Measurements from ENCODE around the gene HPX. TPM values are rescaled to one million over a fixed set of nuclear protein-coding genes. Genes with fewer than 3 reads are reported as not detected.
"Not testable (repeated sequence)": the region's sequence is repeated elsewhere in the genome, so short reads cannot be mapped to it uniquely, and the experiment has no call there.

Gene HPX
- total RNA-seq, 1 experiment from 2014 or later, result not detected

DNA sequence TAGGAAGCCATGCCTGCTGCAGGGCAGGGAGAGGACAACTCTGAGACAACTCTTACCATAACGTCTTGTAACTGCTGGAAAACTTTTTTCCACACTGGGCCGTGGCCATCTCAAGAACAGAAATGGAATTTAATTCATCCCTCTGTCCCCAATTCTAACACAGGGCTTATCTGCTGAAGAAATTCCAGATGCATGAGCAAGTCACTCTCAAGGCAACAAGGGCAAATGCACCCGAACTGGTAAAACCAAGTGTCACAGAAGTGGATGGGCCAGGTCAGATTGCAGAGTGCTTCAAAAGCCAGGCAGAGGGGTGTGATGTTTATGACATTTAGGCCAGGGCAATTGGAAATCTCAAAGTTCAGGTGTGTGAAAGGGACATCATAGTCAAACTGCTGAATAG lies 43.2 kb downstream of the HPX start:
- no peak overlapping the region for H2AFZ ChIP-seq (ENCODE audit: low read length)
- no peak overlapping the region for H3K9ac ChIP-seq (ENCODE audit: low read length)
- no peaks in the 10 kb centered on the region for H3K9me3 ChIP-seq (ENCODE audit: low read length)
- no peaks in the 10 kb centered on the region for H3K9me2 ChIP-seq (replicated peaks; ENCODE audit: insufficient read depth, low read length)
- no peak for DNase-seq
- H3K79me2 ChIP-seq (ENCODE audit: low read length), result no peaks in the 10 kb centered on the region
- no peak overlapping the region for H3K4me3 ChIP-seq (ENCODE audit: low read length)
- no peaks in the 10 kb centered on the region for H4K20me1 ChIP-seq (ENCODE audit: insufficient read depth, low read depth, low read length)
- H3K27me3 ChIP-seq (ENCODE audit: low read length), result no peaks in the 10 kb centered on the region
- no peaks in the 10 kb centered on the region for H3K36me3 ChIP-seq (ENCODE audit: insufficient read depth, low read length)
- H3K4me2 ChIP-seq (ENCODE audit: low read depth, low read length, poor library complexity, severe bottlenecking), result no peak overlapping the region
- peaks cover 4% of the 10 kb centered on the region; the same call in 1 of the 2 replicates for H3K4me1 ChIP-seq (ENCODE audit: low read length)
- H3K27ac ChIP-seq (ENCODE audit: low read length), result no peak overlapping the region

DNA sequence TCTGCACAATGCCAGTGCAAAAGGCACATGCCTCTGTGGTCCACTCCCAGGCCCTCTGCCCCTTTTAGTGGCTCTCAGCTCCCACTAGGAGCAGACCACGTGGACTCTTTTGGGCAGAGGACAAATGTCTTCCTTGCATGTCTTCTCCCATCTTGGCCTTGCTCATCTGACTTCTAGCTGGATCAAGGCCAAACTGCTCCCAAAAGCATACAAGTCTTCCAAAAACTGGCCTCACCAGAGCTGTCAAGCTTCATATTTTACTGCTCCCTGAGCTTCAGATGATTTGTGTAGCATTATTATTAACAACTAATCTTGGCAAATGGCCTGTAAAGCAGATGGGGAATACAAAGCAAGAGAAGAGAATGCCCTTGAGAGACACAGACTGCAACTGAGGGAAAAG lies 43.6 kb downstream of the HPX start:
- no peaks in the 10 kb centered on the region for H3K9me2 ChIP-seq (replicated peaks; ENCODE audit: insufficient read depth, low read length)
- no peaks in the 10 kb centered on the region for H3K36me3 ChIP-seq (ENCODE audit: insufficient read depth, low read length)
- H3K79me2 ChIP-seq (ENCODE audit: low read length), result no peaks in the 10 kb centered on the region

DNA sequence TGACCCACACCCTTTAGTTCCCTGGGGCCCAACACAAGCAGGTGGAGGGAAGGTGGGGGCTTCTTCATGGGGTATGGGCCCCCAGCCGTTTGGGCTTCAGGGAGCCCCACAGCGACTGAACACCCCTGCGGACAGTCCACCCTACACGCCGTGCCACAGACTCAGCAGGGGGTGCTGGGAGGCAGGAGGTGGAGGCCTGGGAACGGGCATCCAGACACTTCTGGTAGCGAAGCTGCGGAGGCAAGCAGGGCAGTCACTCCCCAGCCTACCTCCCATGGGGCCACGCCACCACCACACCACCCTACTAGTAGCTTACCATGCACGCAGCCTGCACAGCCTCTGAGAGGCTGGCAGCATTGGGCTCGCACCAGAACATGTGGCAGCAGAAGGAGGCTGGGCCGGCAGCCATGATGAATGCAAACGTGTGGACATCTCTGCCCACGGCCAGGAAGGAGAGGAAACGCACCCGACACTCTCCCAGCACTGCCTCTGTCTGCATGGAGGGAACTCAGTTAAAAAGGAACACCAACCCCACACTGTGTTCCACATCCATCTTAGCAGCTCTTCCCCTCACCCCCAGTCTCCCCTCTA lies 45.2 kb downstream of the HPX start:
- H3K9me3 ChIP-seq (ENCODE audit: low read length), result no peaks in the 10 kb centered on the region
- H3K36me3 ChIP-seq (ENCODE audit: insufficient read depth, low read length), result no peaks in the 10 kb centered on the region
- H3K9me2 ChIP-seq (replicated peaks; ENCODE audit: insufficient read depth, low read length), result no peaks in the 10 kb centered on the region
- H3K79me2 ChIP-seq (ENCODE audit: low read length), result no peaks in the 10 kb centered on the region
- no peak overlapping the region for H3K4me3 ChIP-seq (ENCODE audit: low read length)
- no peak for DNase-seq
- no peak overlapping the region for H3K27ac ChIP-seq (ENCODE audit: low read length)
- H3K9ac ChIP-seq (ENCODE audit: low read length), result no peak overlapping the region
- no peak overlapping the region for H3K4me2 ChIP-seq (ENCODE audit: low read depth, low read length, poor library complexity, severe bottlenecking)
- H4K20me1 ChIP-seq (ENCODE audit: insufficient read depth, low read depth, low read length), result no peaks in the 10 kb centered on the region
- H3K4me1 ChIP-seq (ENCODE audit: low read length), result peaks cover 7% of the 10 kb centered on the region
- no peak overlapping the region for H2AFZ ChIP-seq (ENCODE audit: low read length)
- H3K27me3 ChIP-seq (ENCODE audit: low read length), result no peaks in the 10 kb centered on the region

More for the DNA sequence above, 43.6 kb downstream of the HPX start:
- Histone ChIP-seq H3K9me3 (ENCODE audit: low read length) (no peaks in the 10 kb centered on the region), H3K27me3 (ENCODE audit: low read length) (no peaks in the 10 kb centered on the region), H2AFZ (ENCODE audit: low read length) (no peak overlapping the region), H3K4me1 (ENCODE audit: low read length) (no peaks in the 10 kb centered on the region), H3K9ac (ENCODE audit: low read length) (no peak overlapping the region), H3K4me3 (ENCODE audit: low read length) (no peak overlapping the region), H3K27ac (ENCODE audit: low read length) (no peak overlapping the region), H4K20me1 (ENCODE audit: insufficient read depth, low read depth, low read length) (no peaks in the 10 kb centered on the region), H3K4me2 (ENCODE audit: low read depth, low read length, poor library complexity, severe bottlenecking) (no peak overlapping the region)
- no peak for DNase-seq

DNA sequence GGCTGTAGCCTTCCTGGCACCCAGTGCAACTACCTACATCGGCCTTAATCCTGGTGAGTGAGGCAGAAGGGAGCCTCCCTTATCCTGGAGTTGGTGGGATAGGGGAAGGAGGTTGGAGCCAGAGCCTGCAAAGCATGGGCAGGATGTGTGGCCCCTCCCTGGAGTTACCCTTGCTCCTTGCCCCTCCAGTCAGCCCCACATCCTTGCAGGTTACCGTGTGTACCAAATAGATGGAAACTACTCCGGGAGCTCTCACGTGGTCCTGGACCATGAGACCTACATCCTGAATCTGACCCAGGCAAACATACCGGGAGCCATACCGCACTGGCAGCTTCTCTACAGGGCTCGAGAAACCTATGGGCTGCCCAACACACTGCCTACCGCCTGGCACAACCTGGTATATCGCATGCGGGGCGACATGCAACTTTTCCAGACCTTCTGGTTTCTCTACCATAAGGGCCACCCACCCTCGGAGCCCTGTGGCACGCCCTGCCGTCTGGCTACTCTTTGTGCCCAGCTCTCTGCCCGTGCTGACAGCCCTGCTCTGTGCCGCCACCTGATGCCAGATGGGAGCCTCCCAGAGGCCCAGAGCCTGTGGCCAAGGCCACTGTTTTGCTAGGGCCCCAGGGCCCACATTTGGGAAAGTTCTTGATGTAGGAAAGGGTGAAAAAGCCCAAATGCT lies 46.7 kb downstream of the HPX start:
- peaks cover 15% of the 10 kb centered on the region for H3K4me1 ChIP-seq (ENCODE audit: low read length)

DNA sequence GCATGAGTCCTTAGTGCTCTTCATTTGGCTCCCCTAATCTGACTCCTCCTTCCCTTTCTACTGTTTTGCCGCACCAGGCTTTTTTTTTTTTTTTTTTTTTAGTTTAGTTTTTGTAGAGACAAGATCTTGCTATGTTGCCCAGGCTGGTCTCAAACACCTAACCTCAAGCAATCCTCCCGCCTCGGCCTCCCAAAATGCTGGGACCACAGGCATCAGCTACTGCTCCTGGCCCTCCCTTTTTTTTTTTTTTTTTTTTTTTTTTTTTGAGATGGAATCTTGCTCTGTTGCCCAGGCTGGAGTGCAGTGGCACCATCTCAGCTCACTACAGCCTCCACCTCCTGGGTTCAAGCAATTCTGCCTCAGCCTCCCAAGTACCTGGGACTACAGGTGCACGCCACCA lies 48.5 kb downstream of the HPX start:
- H3K4me3 ChIP-seq (ENCODE audit: low read length); H3K79me2 ChIP-seq (ENCODE audit: low read length); H3K9me3 ChIP-seq (ENCODE audit: low read length); H3K27me3 ChIP-seq (ENCODE audit: low read length); H3K9ac ChIP-seq (ENCODE audit: low read length); H3K9me2 ChIP-seq (replicated peaks; ENCODE audit: insufficient read depth, low read length); DNase-seq; H3K36me3 ChIP-seq (ENCODE audit: insufficient read depth, low read length); H3K4me2 ChIP-seq (ENCODE audit: low read depth, low read length, poor library complexity, severe bottlenecking); H4K20me1 ChIP-seq (ENCODE audit: insufficient read depth, low read depth, low read length); H2AFZ ChIP-seq (ENCODE audit: low read length); H3K27ac ChIP-seq (ENCODE audit: low read length): not testable (repeated sequence)
- peaks cover 17% of the 10 kb centered on the region for H3K4me1 ChIP-seq (ENCODE audit: low read length)

More for the DNA sequence above, 46.7 kb downstream of the HPX start:
- Histone ChIP-seq H3K27ac (ENCODE audit: low read length) (no peak overlapping the region), H3K4me3 (ENCODE audit: low read length) (no peak overlapping the region), H3K9ac (ENCODE audit: low read length) (no peak overlapping the region), H3K79me2 (ENCODE audit: low read length) (no peaks in the 10 kb centered on the region), H3K4me2 (ENCODE audit: low read depth, low read length, poor library complexity, severe bottlenecking) (no peak overlapping the region), H3K9me2 (replicated peaks; ENCODE audit: insufficient read depth, low read length) (no peaks in the 10 kb centered on the region), H3K27me3 (ENCODE audit: low read length) (no peaks in the 10 kb centered on the region), H2AFZ (ENCODE audit: low read length) (no peak overlapping the region), H3K36me3 (ENCODE audit: insufficient read depth, low read length) (no peaks in the 10 kb centered on the region), H3K9me3 (ENCODE audit: low read length) (no peaks in the 10 kb centered on the region), H4K20me1 (ENCODE audit: insufficient read depth, low read depth, low read length) (no peaks in the 10 kb centered on the region)
- DNase-seq, result no peak

DNA sequence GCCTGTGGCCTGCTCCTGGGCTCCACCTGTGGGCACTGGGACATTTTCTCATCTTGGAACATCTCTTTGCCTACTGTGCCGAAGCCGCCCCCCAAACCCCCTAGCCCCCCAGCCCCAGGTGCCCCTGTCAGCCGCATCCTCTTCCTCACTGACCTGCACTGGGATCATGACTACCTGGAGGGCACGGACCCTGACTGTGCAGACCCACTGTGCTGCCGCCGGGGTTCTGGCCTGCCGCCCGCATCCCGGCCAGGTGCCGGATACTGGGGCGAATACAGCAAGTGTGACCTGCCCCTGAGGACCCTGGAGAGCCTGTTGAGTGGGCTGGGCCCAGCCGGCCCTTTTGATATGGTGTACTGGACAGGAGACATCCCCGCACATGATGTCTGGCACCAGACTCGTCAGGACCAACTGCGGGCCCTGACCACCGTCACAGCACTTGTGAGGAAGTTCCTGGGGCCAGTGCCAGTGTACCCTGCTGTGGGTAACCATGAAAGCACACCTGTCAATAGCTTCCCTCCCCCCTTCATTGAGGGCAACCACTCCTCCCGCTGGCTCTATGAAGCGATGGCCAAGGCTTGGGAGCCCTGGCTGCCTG lies 49.2 kb downstream of the HPX start:
- peak overlapping the region; percentile 85; the same call in 1 of the 2 replicates for H3K4me3 ChIP-seq (ENCODE audit: low read length)

DNA sequence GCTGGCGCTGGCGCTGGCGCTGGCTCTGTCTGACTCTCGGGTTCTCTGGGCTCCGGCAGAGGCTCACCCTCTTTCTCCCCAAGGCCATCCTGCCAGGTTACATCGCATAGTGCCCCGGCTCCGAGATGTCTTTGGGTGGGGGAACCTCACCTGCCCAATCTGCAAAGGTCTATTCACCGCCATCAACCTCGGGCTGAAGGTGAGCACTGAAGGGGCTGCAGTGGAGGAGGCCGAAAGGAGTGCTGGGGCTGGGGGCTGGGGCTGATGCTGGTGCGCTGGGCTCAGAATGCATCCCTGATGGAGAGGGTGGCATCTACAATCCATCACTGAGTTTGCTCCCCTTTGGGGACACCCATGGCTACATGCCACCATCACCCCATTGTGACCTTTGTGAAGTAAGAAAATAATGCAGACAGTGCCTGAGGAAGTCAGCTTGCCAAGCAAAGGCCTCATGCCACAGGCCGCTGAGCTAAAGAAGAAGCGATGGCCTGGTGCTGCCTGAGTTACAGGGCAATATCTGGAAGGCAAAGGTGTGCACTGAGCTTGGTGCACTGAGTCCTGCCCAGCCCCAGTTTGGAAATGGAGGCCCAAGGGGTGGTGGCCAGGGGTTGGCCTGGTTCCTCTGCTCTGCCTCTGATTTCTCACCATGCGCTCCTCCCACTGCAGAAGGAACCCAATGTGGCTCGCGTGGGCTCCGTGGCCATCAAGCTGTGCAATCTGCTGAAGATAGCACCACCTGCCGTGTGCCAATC lies 49.9 kb downstream of the HPX start:
- peak overlapping the region; percentile 85 for H2AFZ ChIP-seq (ENCODE audit: low read length)
- H3K27ac ChIP-seq (ENCODE audit: low read length), result no peak overlapping the region
- no peak for DNase-seq
- peaks cover 17% of the 10 kb centered on the region for H3K4me1 ChIP-seq (ENCODE audit: low read length)
- H3K9me2 ChIP-seq (replicated peaks; ENCODE audit: insufficient read depth, low read length), result no peaks in the 10 kb centered on the region
- H4K20me1 ChIP-seq (ENCODE audit: insufficient read depth, low read depth, low read length), result no peaks in the 10 kb centered on the region
- H3K27me3 ChIP-seq (ENCODE audit: low read length), result no peaks in the 10 kb centered on the region
- H3K9ac ChIP-seq (ENCODE audit: low read length), result peak overlapping the region; percentile 89
- no peaks in the 10 kb centered on the region for H3K9me3 ChIP-seq (ENCODE audit: low read length)
- peak overlapping the region; percentile 85 for H3K4me3 ChIP-seq (ENCODE audit: low read length)
- H3K79me2 ChIP-seq (ENCODE audit: low read length), result no peaks in the 10 kb centered on the region
- H3K36me3 ChIP-seq (ENCODE audit: insufficient read depth, low read length), result no peaks in the 10 kb centered on the region
- H3K4me2 ChIP-seq (ENCODE audit: low read depth, low read length, poor library complexity, severe bottlenecking), result peak overlapping the region; percentile 93

More for the DNA sequence above, 49.2 kb downstream of the HPX start:
- no peaks in the 10 kb centered on the region for H3K9me3 ChIP-seq (ENCODE audit: low read length)
- H3K27me3 ChIP-seq (ENCODE audit: low read length), result no peaks in the 10 kb centered on the region
- H3K9ac ChIP-seq (ENCODE audit: low read length), result peak overlapping the region; percentile 89; the same call in 1 of the 2 replicates
- H3K9me2 ChIP-seq (replicated peaks; ENCODE audit: insufficient read depth, low read length), result no peaks in the 10 kb centered on the region
- no peaks in the 10 kb centered on the region for H4K20me1 ChIP-seq (ENCODE audit: insufficient read depth, low read depth, low read length)
- no peak overlapping the region for H3K27ac ChIP-seq (ENCODE audit: low read length)
- DNase-seq, result no peak
- H3K4me1 ChIP-seq (ENCODE audit: low read length), result peaks cover 17% of the 10 kb centered on the region
- H3K79me2 ChIP-seq (ENCODE audit: low read length), result no peaks in the 10 kb centered on the region
- H2AFZ ChIP-seq (ENCODE audit: low read length), result no peak overlapping the region
- no peaks in the 10 kb centered on the region for H3K36me3 ChIP-seq (ENCODE audit: insufficient read depth, low read length)
- peak overlapping the region; percentile 93 for H3K4me2 ChIP-seq (ENCODE audit: low read depth, low read length, poor library complexity, severe bottlenecking)
